ENCODE data around the gene TPRG1L.

The TPRG1L gene

DNA sequence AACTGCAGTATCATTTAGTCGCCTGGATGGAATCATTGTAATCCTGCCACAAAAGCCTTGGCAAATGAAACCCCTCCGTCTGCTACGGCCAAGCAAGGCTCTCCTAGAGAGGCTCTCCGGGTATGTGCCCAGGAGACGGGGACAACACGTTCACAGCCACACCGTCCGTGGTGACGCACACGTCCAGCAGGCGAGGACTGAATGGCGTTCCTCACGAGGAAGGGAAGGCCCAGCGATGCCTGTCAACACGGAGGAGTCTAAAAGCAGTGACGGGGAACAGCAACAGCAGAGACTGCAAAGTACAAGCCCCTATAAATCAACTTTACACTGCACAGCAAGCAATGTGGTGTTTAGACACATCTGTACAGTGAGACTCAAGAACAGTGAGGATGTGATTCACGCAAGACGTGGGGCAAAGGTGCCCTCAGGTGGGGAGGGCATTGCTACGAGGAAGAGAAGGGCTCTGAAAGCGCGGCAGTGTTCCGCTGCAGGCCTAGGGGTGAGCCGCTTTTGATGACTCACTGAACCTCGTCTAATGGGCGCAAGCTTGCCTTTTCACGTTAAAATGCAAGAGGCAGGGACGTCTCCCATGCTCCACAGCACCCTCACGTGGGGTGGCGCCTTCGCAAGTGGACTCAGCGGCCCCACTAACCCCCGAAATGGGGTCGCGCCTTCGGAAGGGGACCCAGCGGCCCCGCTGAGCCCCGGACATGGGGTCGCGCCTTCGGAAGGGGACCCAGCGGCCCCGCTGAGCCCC lies 18.3 kb downstream of the TPRG1L start:
- DNase-seq (ENCODE audit: extremely low spot score): no peak
- POLR2A ChIA-PET: no interaction called here
- TF ChIP-seq LEF1 (IDR thresholded peaks at IDR 0.05; ENCODE audit: borderline replicate concordance) (no peak), TARDBP (IDR thresholded peaks at IDR 0.05) (no peak), ZNF384 (IDR thresholded peaks at IDR 0.05) (no peak), ARNT (IDR thresholded peaks at IDR 0.05) (no peak), ELF4 (IDR thresholded peaks at IDR 0.05) (no peak), FOXA1 (IDR thresholded peaks at IDR 0.05) (no peak), NFRKB (IDR thresholded peaks at IDR 0.05) (no peak), SUZ12 (IDR thresholded peaks at IDR 0.05) (no peak), FOXM1 (IDR thresholded peaks at IDR 0.05; ENCODE audit: borderline replicate concordance) (no peak), L3MBTL2 (conservative IDR thresholded peaks at IDR 0.05) (no peak), CTBP1 (IDR thresholded peaks at IDR 0.05; ENCODE audit: borderline replicate concordance) (no peak)
- TF ChIP-seq, protein P1, sequence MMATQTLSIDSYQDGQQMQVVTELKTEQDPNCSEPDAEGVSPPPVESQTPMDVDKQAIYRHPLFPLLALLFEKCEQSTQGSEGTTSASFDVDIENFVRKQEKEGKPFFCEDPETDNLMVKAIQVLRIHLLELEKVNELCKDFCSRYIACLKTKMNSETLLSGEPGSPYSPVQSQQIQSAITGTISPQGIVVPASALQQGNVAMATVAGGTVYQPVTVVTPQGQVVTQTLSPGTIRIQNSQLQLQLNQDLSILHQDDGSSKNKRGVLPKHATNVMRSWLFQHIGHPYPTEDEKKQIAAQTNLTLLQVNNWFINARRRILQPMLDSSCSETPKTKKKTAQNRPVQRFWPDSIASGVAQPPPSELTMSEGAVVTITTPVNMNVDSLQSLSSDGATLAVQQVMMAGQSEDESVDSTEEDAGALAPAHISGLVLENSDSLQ (IDR thresholded peaks at IDR 0.05): no peak
- CTCF ChIA-PET: no interaction called here

DNA sequence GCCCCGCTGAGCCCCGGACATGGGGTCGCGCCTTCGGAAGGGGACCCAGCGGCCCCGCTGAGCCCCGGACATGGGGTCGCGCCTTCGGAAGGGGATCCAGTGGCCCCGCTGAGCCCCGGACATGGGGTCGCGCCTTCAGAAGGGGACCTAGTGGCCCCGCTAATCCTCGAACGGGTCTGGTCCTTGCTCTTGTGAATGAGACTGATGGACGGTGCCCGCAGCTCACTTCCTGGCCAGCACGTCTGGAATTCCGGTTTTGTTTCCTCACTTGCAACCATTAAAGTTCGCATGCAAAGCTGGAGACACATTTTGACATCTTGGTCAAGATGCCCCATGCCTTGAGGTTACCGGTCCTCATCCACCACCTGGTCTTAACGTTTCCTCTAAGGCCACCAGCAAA lies 19.5 kb downstream of the TPRG1L start:
- TF ChIP-seq CTBP1 (IDR thresholded peaks at IDR 0.05; ENCODE audit: borderline replicate concordance): no peak
- TF ChIP-seq SUZ12 (IDR thresholded peaks at IDR 0.05): no peak
- no peak for TF ChIP-seq FOXA1 (IDR thresholded peaks at IDR 0.05)
- TF ChIP-seq ELF4 (IDR thresholded peaks at IDR 0.05): no peak
- TF ChIP-seq ZNF384 (IDR thresholded peaks at IDR 0.05): no peak
- TF ChIP-seq LEF1 (IDR thresholded peaks at IDR 0.05; ENCODE audit: borderline replicate concordance): no peak
- TF ChIP-seq FOXM1 (IDR thresholded peaks at IDR 0.05; ENCODE audit: borderline replicate concordance): no peak
- no peak for TF ChIP-seq SP1 (IDR thresholded peaks at IDR 0.05)
- TF ChIP-seq TARDBP (IDR thresholded peaks at IDR 0.05): no peak
- TF ChIP-seq BHLHE40 (IDR thresholded peaks at IDR 0.05; ENCODE audit: borderline replicate concordance): no peak
- no peak for TF ChIP-seq L3MBTL2 (conservative IDR thresholded peaks at IDR 0.05)
- TF ChIP-seq ARNT (IDR thresholded peaks at IDR 0.05): no peak
- TF ChIP-seq HDGF (IDR thresholded peaks at IDR 0.05; ENCODE audit: borderline replicate concordance): no peak
- CTCF ChIA-PET: no interaction called here
- DNase-seq (ENCODE audit: extremely low spot score): no peak
- POLR2A ChIA-PET: no interaction called here

GRCh38 chr1:3645247-3645646 lies 20.4 kb downstream of the TPRG1L start:
- CTCF ChIA-PET: no interaction called here
- DNase-seq (ENCODE audit: extremely low spot score): no peak
- TF ChIP-seq ZNF384 (IDR thresholded peaks at IDR 0.05) (no peak), CTBP1 (IDR thresholded peaks at IDR 0.05; ENCODE audit: borderline replicate concordance) (no peak), SP1 (IDR thresholded peaks at IDR 0.05) (no peak), TARDBP (IDR thresholded peaks at IDR 0.05) (no peak)
- TF ChIP-seq, protein P1 (IDR thresholded peaks at IDR 0.05): no peak
- POLR2A ChIA-PET: no interaction called here

- DNase-seq (ENCODE audit: extremely low spot score): no peak
These were observed 21.0 kb downstream of the TPRG1L start for GRCh38 chr1:3645666-3646355.

GRCh38 chr1:3646596-3646995 lies 21.8 kb downstream of the TPRG1L start:
- POLR2A ChIA-PET: no interaction called here
- TF ChIP-seq LEF1 (IDR thresholded peaks at IDR 0.05; ENCODE audit: borderline replicate concordance) (no peak), CTBP1 (IDR thresholded peaks at IDR 0.05; ENCODE audit: borderline replicate concordance) (no peak), HDGF (IDR thresholded peaks at IDR 0.05; ENCODE audit: borderline replicate concordance) (no peak), ZNF384 (IDR thresholded peaks at IDR 0.05) (no peak), TARDBP (IDR thresholded peaks at IDR 0.05) (no peak), ARNT (IDR thresholded peaks at IDR 0.05) (no peak), SP1 (IDR thresholded peaks at IDR 0.05) (no peak), BHLHE40 (IDR thresholded peaks at IDR 0.05; ENCODE audit: borderline replicate concordance) (no peak), SUZ12 (IDR thresholded peaks at IDR 0.05) (no peak), FOXK2 (IDR thresholded peaks at IDR 0.05) (no peak), FOXA1 (IDR thresholded peaks at IDR 0.05) (no peak), L3MBTL2 (conservative IDR thresholded peaks at IDR 0.05) (no peak), NFRKB (IDR thresholded peaks at IDR 0.05) (no peak), ELF4 (IDR thresholded peaks at IDR 0.05) (no peak), FOXM1 (IDR thresholded peaks at IDR 0.05; ENCODE audit: borderline replicate concordance) (no peak)
- TF ChIP-seq, protein P1 (IDR thresholded peaks at IDR 0.05): no peak
- CTCF ChIA-PET: no interaction called here

More at GRCh38 chr1:3645666-3646355, 21.0 kb downstream of the TPRG1L start:
- TF ChIP-seq FOXK2 (IDR thresholded peaks at IDR 0.05): no peak
- TF ChIP-seq FOXM1 (IDR thresholded peaks at IDR 0.05; ENCODE audit: borderline replicate concordance): no peak
- TF ChIP-seq FOXA1 (IDR thresholded peaks at IDR 0.05): no peak
- TF ChIP-seq, protein P1 (IDR thresholded peaks at IDR 0.05): no peak
- no peak for TF ChIP-seq SUZ12 (IDR thresholded peaks at IDR 0.05)
- TF ChIP-seq HDGF (IDR thresholded peaks at IDR 0.05; ENCODE audit: borderline replicate concordance): no peak
- no peak for TF ChIP-seq L3MBTL2 (conservative IDR thresholded peaks at IDR 0.05)
- TF ChIP-seq TARDBP (IDR thresholded peaks at IDR 0.05): no peak
- no peak for TF ChIP-seq BHLHE40 (IDR thresholded peaks at IDR 0.05; ENCODE audit: borderline replicate concordance)
- no peak for TF ChIP-seq ELF4 (IDR thresholded peaks at IDR 0.05)
- no peak for TF ChIP-seq NFRKB (IDR thresholded peaks at IDR 0.05)
- no peak for TF ChIP-seq ZNF384 (IDR thresholded peaks at IDR 0.05)
- no peak for TF ChIP-seq SP1 (IDR thresholded peaks at IDR 0.05)
- TF ChIP-seq CTBP1 (IDR thresholded peaks at IDR 0.05; ENCODE audit: borderline replicate concordance): no peak
- TF ChIP-seq ARNT (IDR thresholded peaks at IDR 0.05): no peak
- POLR2A ChIA-PET: no interaction called here
- CTCF ChIA-PET: no interaction called here

More at GRCh38 chr1:3646596-3646995, 21.8 kb downstream of the TPRG1L start:
- no peak for DNase-seq (ENCODE audit: extremely low spot score)

Data from HEK293T (cell line).